Epithelial cell of proximal tubule (primary cell): ENCODE data around the gene SFXN2. TPM values are rescaled to one million over a fixed set of nuclear protein-coding genes. Genes with fewer than 3 reads are reported as not detected.
"Not testable (repeated sequence)": the region's sequence is repeated elsewhere in the genome, so short reads cannot be mapped to it uniquely, and the experiment has no call there.

Experiments
- DNase-seq: peaks from one replicate; pipeline ENCODE4 v3.0.0-alpha.2; 2011; ENCODE audit warnings: low read depth
- H3K4me3 ChIP-seq: 2 replicates; pipeline ENCODE4 v1.5.1; 2011; ENCODE audit warnings: low read depth, mild to moderate bottlenecking, low read length
- total RNA-seq: library from RNA; depleted of rRNA; stranded (reverse); fragments of >200 nt; gene quantifications from 2 replicates; pipeline ENCODE4 v1.2.3, GENCODE V29; 2015
- TF ChIP-seq, protein P1 (sequence below): conservative IDR thresholded peaks from 2 replicates; pipeline ENCODE4 v1.5.1; 2012; ENCODE audit warnings: low read depth, mild to moderate bottlenecking, low read length

Gene SFXN2
- total RNA-seq, 1 donor from 2014 or later, result 5.3 TPM

DNA sequence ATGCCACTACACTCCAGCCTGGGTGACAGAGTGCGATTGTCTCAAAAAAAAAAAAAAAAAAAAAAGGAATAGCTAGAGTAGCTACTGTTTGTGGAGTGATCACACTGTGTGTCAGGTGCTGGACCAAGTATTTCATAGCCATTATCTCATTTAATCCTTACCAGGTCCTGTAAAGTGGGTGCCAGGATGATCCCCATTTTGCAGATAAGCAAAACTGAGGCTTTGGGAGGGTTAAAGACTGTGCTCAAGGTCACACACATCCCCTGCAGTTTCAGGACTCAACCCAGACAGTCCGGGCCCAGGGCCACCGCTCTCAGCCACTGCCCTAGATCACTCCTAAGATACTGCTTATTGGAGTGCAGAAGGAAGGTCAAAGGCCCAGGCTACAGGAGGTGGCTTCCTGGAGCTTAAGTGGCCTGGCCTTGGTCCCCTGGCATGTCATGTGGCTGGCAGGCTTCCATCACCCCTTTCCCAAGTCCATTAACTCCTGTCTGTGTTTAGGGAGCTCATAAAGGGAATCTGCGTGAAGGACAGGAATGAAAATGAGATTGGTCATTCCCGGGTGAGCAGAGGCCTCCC lies 16.9 kb downstream of the SFXN2 start:
- TF ChIP-seq, protein P1, sequence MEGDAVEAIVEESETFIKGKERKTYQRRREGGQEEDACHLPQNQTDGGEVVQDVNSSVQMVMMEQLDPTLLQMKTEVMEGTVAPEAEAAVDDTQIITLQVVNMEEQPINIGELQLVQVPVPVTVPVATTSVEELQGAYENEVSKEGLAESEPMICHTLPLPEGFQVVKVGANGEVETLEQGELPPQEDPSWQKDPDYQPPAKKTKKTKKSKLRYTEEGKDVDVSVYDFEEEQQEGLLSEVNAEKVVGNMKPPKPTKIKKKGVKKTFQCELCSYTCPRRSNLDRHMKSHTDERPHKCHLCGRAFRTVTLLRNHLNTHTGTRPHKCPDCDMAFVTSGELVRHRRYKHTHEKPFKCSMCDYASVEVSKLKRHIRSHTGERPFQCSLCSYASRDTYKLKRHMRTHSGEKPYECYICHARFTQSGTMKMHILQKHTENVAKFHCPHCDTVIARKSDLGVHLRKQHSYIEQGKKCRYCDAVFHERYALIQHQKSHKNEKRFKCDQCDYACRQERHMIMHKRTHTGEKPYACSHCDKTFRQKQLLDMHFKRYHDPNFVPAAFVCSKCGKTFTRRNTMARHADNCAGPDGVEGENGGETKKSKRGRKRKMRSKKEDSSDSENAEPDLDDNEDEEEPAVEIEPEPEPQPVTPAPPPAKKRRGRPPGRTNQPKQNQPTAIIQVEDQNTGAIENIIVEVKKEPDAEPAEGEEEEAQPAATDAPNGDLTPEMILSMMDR, result no peak
- no peak overlapping the region for H3K4me3 ChIP-seq
- no peak for DNase-seq

DNA sequence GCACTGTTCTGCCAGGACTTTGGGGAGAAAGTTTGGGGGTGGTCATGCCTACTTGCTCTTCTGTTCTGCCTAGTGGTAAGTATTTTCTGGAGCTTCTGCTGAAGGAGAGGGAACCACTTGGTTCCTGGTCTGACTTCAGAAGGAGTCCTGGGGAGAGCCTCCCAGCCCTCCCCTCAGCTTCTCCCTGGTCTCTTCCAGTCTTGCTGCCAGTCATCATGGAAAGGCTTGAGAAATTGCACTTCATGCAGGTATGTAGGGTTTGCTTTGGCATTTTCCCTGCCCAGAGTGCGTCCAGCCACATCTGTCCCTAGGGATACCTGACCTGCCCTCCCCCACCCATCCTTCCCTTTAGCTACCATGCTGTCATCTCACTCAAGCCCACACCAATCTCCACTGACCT lies 18.2 kb downstream of the SFXN2 start:
- TF ChIP-seq, protein P1, result no peak
- no peak overlapping the region for H3K4me3 ChIP-seq
- no peak for DNase-seq

DNA sequence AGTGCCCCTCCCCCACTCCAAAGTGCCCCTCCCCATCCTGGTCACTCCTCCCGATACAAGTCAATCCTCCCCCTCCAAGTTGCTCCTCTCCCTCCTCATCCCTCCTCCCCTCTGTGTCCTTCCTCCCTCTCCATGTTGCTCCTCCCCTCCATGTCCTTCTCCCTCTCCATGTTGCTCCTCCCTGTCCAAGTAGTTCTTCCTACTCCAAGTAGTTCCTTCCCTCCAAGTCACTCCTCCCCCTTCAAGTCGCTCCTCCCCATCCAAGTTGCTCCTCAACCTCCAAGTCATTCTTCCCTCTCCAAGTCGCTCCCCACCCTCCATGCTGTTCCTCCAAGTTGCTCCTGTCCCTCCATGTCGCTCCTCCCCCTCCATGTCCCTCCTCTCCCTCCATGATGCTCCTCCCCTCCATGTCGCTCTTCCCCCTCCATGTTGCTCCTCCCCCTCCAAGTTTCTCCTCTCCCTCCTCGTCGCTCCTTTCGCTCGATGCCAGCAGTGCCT lies 20.7 kb downstream of the SFXN2 start:
- TF ChIP-seq, protein P1, result no peak
- DNase-seq, result no peak
- H3K4me3 ChIP-seq, result no peak overlapping the region

DNA sequence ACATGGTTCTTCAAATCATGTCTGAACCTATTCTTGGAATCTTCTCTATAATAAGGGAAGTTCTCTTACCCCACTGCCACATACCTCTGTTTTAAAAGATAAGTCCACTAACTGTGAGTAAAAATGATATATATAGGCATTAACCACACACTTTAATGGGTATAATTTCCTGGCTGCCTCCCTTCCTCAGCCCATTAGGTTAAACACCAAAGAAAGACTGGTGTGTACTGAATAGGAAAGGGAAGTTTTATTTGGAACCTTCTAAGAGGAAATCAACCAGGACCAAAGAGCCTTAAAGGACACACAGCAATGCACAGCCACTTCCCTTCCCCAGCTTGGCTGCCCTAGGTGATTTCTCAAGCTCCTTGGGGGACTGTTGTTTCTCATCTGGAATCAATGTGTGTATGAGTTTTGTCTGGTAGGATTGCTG lies 24.3 kb downstream of the SFXN2 start:
- TF ChIP-seq, protein P1, result no peak
- no peak for DNase-seq
- no peak overlapping the region for H3K4me3 ChIP-seq

DNA sequence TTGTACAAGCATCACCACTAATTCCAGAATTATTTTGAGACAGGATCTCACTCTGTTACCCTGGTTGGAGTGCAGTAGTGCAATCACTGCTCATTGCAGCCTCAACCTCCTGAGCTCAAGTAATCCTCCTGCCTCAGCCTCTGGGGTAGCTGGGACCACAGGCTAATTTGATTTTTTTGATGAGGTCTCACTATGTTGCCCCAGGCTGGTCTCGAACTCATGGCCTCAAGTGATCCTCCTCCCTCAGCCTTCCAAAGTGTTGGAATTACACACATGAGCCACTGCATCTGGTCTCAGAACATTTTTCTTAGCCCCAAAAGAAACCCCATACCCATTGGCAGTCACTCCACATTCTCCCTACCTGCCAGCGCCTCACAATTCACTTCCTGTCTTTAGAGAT lies 25.8 kb downstream of the SFXN2 start:
- TF ChIP-seq, protein P1, result no peak
- no peak for DNase-seq
- H3K4me3 ChIP-seq, result no peak overlapping the region

DNA sequence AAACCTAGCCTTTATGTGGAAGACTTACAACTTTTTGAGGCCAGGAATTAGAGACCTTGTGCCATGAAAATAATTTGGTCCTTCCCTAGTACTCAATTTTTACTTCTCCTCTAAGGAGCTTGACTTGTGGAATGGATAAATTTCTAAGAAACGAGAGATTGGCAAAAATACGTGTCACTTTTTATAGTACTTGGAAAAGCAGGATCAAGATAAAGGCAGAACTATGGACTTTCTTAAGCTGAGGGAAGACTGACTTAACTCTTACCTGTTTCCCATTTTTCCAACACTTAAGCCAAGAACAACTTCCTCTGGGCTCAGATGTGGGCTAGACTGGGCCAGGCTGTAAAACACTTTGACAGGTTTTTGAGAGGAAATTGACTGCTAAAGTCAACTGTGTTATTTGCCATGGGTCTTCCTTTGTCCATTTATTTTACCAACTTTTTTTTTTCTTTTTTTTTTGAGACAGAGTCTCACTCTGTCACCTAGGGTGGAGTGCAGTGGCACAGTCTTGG lies 27.3 kb downstream of the SFXN2 start:
- TF ChIP-seq, protein P1, result no peak
- no peak overlapping the region for H3K4me3 ChIP-seq
- no peak for DNase-seq

DNA sequence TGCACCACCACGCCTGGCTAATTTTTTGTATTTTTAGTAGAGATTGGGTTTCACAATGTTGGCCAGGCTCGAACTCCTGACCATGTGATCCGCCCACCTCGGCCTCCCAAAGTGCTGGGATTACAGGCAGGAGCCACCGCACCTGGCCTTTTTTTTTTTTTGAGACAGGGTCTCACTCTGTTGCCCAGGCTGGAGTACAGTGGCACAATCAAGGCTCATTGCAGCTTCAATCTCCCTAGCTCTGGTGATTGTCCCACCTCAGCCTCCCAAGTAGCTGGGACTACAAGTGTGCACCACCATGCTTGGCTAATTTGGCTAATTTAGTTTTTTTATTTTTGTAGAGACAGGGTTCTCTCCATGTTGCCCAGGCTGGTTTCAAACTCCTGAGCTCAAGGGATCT lies 27.9 kb downstream of the SFXN2 start:
- not testable (repeated sequence) for H3K4me3 ChIP-seq, DNase-seq
